GM13976 (cell line): ENCODE data around the gene IGLON5.

Experiments
- DNase-seq: peaks from one replicate; pipeline ENCODE4 v3.0.0; 2012; ENCODE audit warnings: low spot score
- CTCF ChIP-seq: IDR thresholded peaks from 2 replicates; pipeline ENCODE4 v1.5.1; 2012; ENCODE audit warnings: borderline replicate concordance, mild to moderate bottlenecking; ENCODE audit not compliant: insufficient read depth; ENCODE audit errors: extremely low read depth, missing control alignments, control extremely low read depth
- in situ Hi-C: fragments of 300-500 bp; cut with MboI; formaldehyde crosslinking; loops from one replicate; pipeline ENCODE4 v1.12.0; 2022; ENCODE audit warnings: low sequenced_read_pairs, mixed read lengths, inconsistent platforms; ENCODE audit not compliant: unreplicated experiment

IGLON5 gene

GRCh38 chr19:51367255-51367564, 55.8 kb downstream of the IGLON5 start:
- in situ Hi-C loops, result no loop called here

GRCh38 chr19:51367565-51368365, 56.3 kb downstream of the IGLON5 start:
- in situ Hi-C loops, result no loop called here
- TF ChIP-seq CTCF, result no peak
- DNase-seq, result peak; percentile 99

More at GRCh38 chr19:51367255-51367564, 55.8 kb downstream of the IGLON5 start:
- no peak for TF ChIP-seq CTCF
- no peak for DNase-seq

GRCh38 chr19:51368366-51369282, 57.2 kb downstream of the IGLON5 start, which contains the start of gene CLDND2:
CLDND2 (minus strand) TSS chr19:51369003; CDS start chr19:51368577, 426 bp downstream.
- in situ Hi-C loops, result no loop called here
- TF ChIP-seq CTCF, result no peak
- DNase-seq, result no peak

GRCh38 chr19:51370230-51370629, 58.8 kb downstream of the IGLON5 start:
- TF ChIP-seq CTCF, result no peak
- DNase-seq, result no peak
- in situ Hi-C loops, result no loop called here

GRCh38 chr19:51371186-51371690, 59.8 kb downstream of the IGLON5 start:
- in situ Hi-C loops, result no loop called here
- no peak for DNase-seq
- TF ChIP-seq CTCF, result no peak

GRCh38 chr19:51372021-51372648, 60.7 kb downstream of the IGLON5 start:
- in situ Hi-C loops, result no loop called here
- DNase-seq, result no peak
- no peak for TF ChIP-seq CTCF
